Upper lobe of left lung (tissue), 6 donors: ENCODE data around the gene ADIRF. TPM values are rescaled to one million over a fixed set of nuclear protein-coding genes. Genes with fewer than 3 reads are reported as not detected.

Experiments used
- ATAC-seq, 2 donors: fragments of 200-7000 bp; cut with Tn5 transposase; one replicate each; pipeline ENCODE4 v1.9.1; 2022; ENCODE audit warnings: mild to moderate bottlenecking in 2 of 2, moderate library complexity in 2 of 2; ENCODE audit not compliant: low FRiP score in 2 of 2
- DNase-seq, 2 donors: peaks; one replicate each; pipeline ENCODE4 v3.0.0-alpha.2; 2019 to 2020
- H3K27ac ChIP-seq, 4 donors: fragments of 200-600 bp; sonication (generic); one replicate each; pipeline ENCODE4 v1.5.1; 2016 to 2019
- H3K27me3 ChIP-seq, 4 donors: fragments of 200-600 bp; sonication (generic); one replicate each; pipeline ENCODE4 v1.5.1; 2017 to 2019
- H3K36me3 ChIP-seq, 4 donors: fragments of 200-600 bp; sonication (generic); one replicate each; pipeline ENCODE4 v1.5.1; 2016 to 2019
- H3K4me1 ChIP-seq, 4 donors: fragments of 200-600 bp; sonication (generic); one replicate each; pipeline ENCODE4 v1.5.1; 2018 to 2019
- H3K4me3 ChIP-seq, 4 donors: fragments of 200-600 bp; sonication (generic); one replicate each; pipeline ENCODE4 v1.5.1; 2017 to 2019; ENCODE audit warnings: mild to moderate bottlenecking in 2 of 4, moderate library complexity in 1 of 4
- H3K9me3 ChIP-seq, 4 donors: fragments of 200-600 bp; sonication (generic); one replicate each; pipeline ENCODE4 v1.5.1; 2018 to 2019
- EP300 ChIP-seq, 4 donors: sonication (generic); formaldehyde crosslinking; IDR thresholded peaks; one replicate each; pipeline ENCODE4 v1.5.1; 2017; ENCODE audit warnings: antibody characterized with exemption in 4 of 4, control low read depth in 2 of 4
- POLR2A ChIP-seq, 4 donors: fragments of 450-650 bp; IDR thresholded peaks; one replicate each; pipeline ENCODE4 v1.5.1; 2016 to 2017; ENCODE audit warnings: antibody characterized with exemption in 4 of 4, mild to moderate bottlenecking in 2 of 4
- POLR2AphosphoS5 ChIP-seq, 2 donors: sonication (generic); formaldehyde crosslinking; IDR thresholded peaks; one replicate each; pipeline ENCODE4 v1.5.1; 2017; ENCODE audit warnings: antibody characterized with exemption in 2 of 2
- WGBS, 2 donors: methylation state at CpG; one replicate each; pipeline ENCODE4 v1.1.5; 2017 to 2018; 5-methylcytosine and 5-hydroxymethylcytosine counted together
- total RNA-seq, 6 donors: library from RNA; depleted of rRNA in 4 of 6; stranded (reverse); fragments of >200 nt in 4 of 6; gene quantifications; one replicate each; pipeline versions ENCODE4 v1.1.0 to v1.2.1, GENCODE V29; 2016 to 2021
- TF ChIP-seq, protein P1 (sequence below), 6 experiments: fragments of 450-650 bp in 4 of 6; fragments of 200-600 bp in 2 of 6; sonication (generic) in 2 of 6; IDR thresholded peaks; one replicate each; pipeline ENCODE4 v1.5.1; 2016 to 2019; ENCODE audit warnings: antibody characterized with exemption in 6 of 6
- donor health status: DM: no; HTN: no; CAD: no; lungs with moderate emphysema.
- donor health status: DM: no; HTN: yes; CAD: no; lungs with severe emphysema.

Gene ADIRF
- total RNA-seq, result 100 to 1,000 TPM in 5 of 6 donors, 10 to 100 TPM in 1; 51.3 to 202 (median 164) TPM

DNA sequence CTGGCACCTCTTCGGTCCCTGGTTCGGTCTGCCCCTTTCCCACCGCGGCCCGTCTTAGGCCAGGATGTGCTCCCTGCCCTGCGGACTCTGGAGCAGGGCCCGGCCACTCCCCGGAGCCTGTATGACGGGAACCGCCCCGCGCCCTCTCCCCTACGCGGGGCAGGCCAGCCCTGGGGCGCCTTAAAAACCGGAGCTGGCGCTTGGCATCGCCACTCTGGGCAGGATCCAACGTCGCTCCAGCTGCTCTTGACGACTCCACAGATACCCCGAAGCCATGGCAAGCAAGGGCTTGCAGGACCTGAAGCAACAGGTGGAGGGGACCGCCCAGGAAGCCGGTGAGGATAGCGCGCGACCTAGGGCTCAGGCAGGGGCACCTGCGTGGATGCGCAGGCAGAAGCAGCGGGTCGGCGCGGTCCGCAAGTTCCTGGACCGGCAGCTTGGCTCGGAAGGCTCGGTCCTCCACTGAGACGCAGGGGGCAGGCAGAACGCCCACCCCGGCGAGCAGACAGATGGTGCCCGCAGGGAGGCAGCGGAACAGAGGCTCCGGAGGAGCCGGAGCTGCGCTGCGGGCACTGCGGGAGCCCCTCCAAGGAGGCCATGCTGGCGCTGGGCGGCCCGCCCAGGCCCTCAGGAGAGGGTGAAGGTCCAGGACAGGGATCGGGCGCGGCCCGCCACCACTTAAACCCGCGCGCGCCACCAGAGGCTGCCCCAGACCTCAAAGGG, at the start of gene ADIRF:
Gene ADIRF, plus strand, starts transcription at position 212 of the 723 bp plus-strand sequence. Its CDS starts 63 bp downstream, at position 275.
- H3K27ac ChIP-seq, result peak within 1 kb of the TSS; percentile 92 to 98 (median 97)
- peak within 1 kb of the TSS; percentile 52 to 64 (median 60) for H3K4me3 ChIP-seq
- no peaks in the 10 kb centered on the region for H3K36me3 ChIP-seq
- H3K9me3 ChIP-seq, result no peaks in the 10 kb centered on the region
- DNase-seq (peak; percentile 65 to 91), ATAC-seq (peak in 1 of 2 donors; percentile 4)
- peaks cover 38 to 63% (median 51%) of the 10 kb centered on the region in 4 donors for H3K4me1 ChIP-seq
- H3K27me3 ChIP-seq, result no peaks in the 10 kb centered on the region
- TF ChIP-seq, protein P1, sequence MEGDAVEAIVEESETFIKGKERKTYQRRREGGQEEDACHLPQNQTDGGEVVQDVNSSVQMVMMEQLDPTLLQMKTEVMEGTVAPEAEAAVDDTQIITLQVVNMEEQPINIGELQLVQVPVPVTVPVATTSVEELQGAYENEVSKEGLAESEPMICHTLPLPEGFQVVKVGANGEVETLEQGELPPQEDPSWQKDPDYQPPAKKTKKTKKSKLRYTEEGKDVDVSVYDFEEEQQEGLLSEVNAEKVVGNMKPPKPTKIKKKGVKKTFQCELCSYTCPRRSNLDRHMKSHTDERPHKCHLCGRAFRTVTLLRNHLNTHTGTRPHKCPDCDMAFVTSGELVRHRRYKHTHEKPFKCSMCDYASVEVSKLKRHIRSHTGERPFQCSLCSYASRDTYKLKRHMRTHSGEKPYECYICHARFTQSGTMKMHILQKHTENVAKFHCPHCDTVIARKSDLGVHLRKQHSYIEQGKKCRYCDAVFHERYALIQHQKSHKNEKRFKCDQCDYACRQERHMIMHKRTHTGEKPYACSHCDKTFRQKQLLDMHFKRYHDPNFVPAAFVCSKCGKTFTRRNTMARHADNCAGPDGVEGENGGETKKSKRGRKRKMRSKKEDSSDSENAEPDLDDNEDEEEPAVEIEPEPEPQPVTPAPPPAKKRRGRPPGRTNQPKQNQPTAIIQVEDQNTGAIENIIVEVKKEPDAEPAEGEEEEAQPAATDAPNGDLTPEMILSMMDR (IDR thresholded peaks at IDR 0.05), result no peak
- TF ChIP-seq POLR2A (IDR thresholded peaks at IDR 0.05) (peak in 2 of 4 donors; percentile 69 to 83), EP300 (IDR thresholded peaks at IDR 0.05) (no peak), POLR2AphosphoS5 (IDR thresholded peaks at IDR 0.05) (peak; percentile 64 to 75)
- 9 to 34% methylated on average over 4 to 53 of the region's 59 CpGs for WGBS, 2 donors

GRCh38 chr10:86922553-86922961, 45.7 kb upstream of the ADIRF start:
- Histone ChIP-seq H3K4me3 (no peak overlapping the region), H3K27me3 (no peaks in the 10 kb centered on the region), H3K4me1 (no peaks in the 10 kb centered on the region), H3K9me3 (no peaks in the 10 kb centered on the region), H3K36me3 (peaks cover 1 to 29% (median 10%) of the 10 kb centered on the region in 4 donors), H3K27ac (no peak overlapping the region)
- TF ChIP-seq POLR2AphosphoS5 (IDR thresholded peaks at IDR 0.05) (no peak), POLR2A (IDR thresholded peaks at IDR 0.05) (no peak), EP300 (IDR thresholded peaks at IDR 0.05) (no peak)
- TF ChIP-seq, protein P1 (IDR thresholded peaks at IDR 0.05), result no peak
- WGBS, 2 donors, result 75 to 89% methylated on average over 8 to 9 of the region's 9 CpGs
- DNase-seq (peak in 1 of 2 donors; percentile 37), ATAC-seq (peak; percentile 24 to 67)

DNA sequence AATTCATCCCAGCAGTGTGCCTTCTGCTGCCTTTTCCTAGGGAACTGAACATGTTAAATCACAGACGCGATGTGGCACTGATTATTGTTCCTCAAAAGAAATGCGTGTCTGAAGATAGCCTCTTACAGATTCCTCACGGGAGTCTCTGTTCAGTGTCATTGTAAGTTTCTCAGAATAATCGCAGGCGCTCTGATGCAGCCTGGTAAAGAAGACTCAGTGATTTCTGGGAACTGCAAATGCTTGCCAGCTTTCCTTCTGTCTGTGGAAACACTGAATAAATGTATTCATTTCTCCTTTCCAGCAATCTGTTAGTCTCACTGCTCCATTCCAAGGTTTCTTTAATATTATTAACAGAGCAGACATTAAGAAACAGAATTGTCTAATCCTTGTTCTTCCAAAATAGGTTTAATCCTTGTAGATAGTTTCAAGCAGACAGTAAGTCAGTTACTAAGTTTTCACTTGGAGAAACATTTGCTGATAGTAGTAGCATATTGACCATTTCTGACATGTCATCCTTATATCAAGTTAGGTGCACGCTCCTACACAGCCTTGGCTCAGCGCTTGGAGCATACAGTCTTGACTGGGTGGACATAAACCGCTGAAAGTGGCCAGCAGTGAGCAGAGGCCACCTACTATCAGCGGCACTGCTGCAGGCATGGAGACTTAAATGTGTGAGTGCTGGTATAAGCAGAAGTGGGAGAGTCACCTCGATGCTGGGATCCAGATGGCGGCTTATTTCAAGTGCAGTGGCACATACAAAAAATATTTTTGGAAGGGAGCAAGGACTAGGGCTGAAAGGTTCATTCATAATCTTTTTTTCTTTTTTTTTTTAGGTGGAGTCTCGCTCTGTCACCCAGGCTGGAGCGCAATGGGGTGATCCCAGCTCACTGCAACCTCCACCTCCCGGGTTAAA, 38.6 kb upstream of the ADIRF start:
- Histone ChIP-seq H3K36me3 (peaks cover 0 to 40% (median 5%) of the 10 kb centered on the region in 4 donors), H3K27me3 (no peaks in the 10 kb centered on the region), H3K4me3 (no peak overlapping the region), H3K27ac (no peak overlapping the region), H3K9me3 (no peaks in the 10 kb centered on the region), H3K4me1 (no peaks in the 10 kb centered on the region)
- WGBS, 2 donors, result 92% methylated on average over 14 to 15 of the region's 15 CpGs
- DNase-seq (no peak), ATAC-seq (no peak)
- TF ChIP-seq POLR2AphosphoS5 (IDR thresholded peaks at IDR 0.05) (no peak), EP300 (IDR thresholded peaks at IDR 0.05) (no peak), POLR2A (IDR thresholded peaks at IDR 0.05) (no peak)
- TF ChIP-seq, protein P1 (IDR thresholded peaks at IDR 0.05), result no peak

DNA sequence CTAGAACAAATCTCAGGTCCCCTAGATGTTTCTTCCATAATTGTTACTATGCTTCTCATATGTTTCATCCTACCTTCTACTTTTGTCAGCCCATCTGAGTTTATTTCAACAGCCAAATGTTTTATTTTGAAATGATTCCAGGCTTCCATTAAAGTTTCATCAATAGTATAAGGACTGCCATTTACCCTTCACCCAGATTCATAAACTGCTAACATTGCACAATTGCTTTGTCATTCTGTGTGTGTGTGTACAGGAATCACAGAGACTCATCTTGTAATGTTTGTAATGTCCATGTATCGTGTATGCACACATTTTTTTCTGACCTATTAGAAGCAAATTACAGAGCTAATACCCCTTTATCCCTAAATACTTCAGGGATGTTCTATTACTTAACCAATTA, 36.4 kb upstream of the ADIRF start:
- H3K27ac ChIP-seq, result no peak overlapping the region
- H3K4me1 ChIP-seq, result no peaks in the 10 kb centered on the region
- WGBS, 2 donors, result 72 to 74% methylated on average over 1 of the region's 1 CpG
- H3K9me3 ChIP-seq, result no peaks in the 10 kb centered on the region
- H3K27me3 ChIP-seq, result no peaks in the 10 kb centered on the region
- TF ChIP-seq POLR2A (IDR thresholded peaks at IDR 0.05) (no peak), POLR2AphosphoS5 (IDR thresholded peaks at IDR 0.05) (no peak), EP300 (IDR thresholded peaks at IDR 0.05) (no peak)
- TF ChIP-seq, protein P1 (IDR thresholded peaks at IDR 0.05), result no peak
- peaks cover 0 to 58% (median 5%) of the 10 kb centered on the region in 4 donors for H3K36me3 ChIP-seq
- no peak overlapping the region for H3K4me3 ChIP-seq
- DNase-seq (no peak), ATAC-seq (no peak)
